GM12891 (cell line): ENCODE measurements around the gene INSIG2.

ENCODE experiments used
- PAX5 ChIP-seq: IDR thresholded peaks from 2 replicates; pipeline ENCODE4 v1.6.1; 2011; ENCODE audit warnings: low read length, moderate library complexity, mild to moderate bottlenecking; ENCODE audit not compliant: insufficient read depth, severe bottlenecking
- POLR2A ChIP-seq: IDR thresholded peaks from 2 replicates; pipeline ENCODE4 v1.6.1; 2011; ENCODE audit warnings: low read depth, low read length, control low read depth
- POLR2AphosphoS5 ChIP-seq: IDR thresholded peaks from 2 replicates; pipeline ENCODE4 v1.6.1; 2011; ENCODE audit warnings: low read depth, low read length, control low read depth
- POU2F2 ChIP-seq: IDR thresholded peaks from 2 replicates; pipeline ENCODE4 v1.6.1; 2011; ENCODE audit warnings: low read depth, mild to moderate bottlenecking, control low read depth, low read length, moderate library complexity
- SPI1 ChIP-seq: IDR thresholded peaks from 2 replicates; pipeline ENCODE4 v1.6.1; 2011; ENCODE audit warnings: low read depth, low read length, control low read depth
- TAF1 ChIP-seq: IDR thresholded peaks from 2 replicates; pipeline ENCODE4 v1.6.1; 2011; ENCODE audit warnings: low read depth, low read length, control low read depth

DNA sequence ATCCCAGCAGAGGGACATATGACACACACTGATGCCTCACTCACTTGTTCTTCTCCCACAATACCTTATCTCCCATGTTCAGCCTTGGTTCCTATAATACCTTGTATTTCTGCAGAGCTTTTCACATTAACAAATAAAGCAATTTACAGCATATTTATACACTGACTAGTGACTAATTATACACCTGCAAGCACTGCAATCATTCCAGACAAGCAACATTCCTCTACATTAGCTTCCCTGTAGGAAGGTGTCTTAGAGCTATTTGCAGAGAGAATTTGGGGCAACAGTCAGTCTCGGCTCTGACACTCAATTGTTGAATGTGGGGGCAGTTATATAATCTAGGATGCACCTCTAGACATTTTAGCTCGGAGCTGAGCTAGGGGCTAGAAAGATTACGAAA lies 9.5 kb upstream of the INSIG2 start:
- TF ChIP-seq POLR2A, result no peak
- TF ChIP-seq SPI1, result no peak
- no peak for TF ChIP-seq POLR2AphosphoS5
- no peak for TF ChIP-seq TAF1
- TF ChIP-seq POU2F2, result no peak
- TF ChIP-seq PAX5, result no peak
